Activated CD4-positive, alpha-beta memory T cell treated with anti-CD3 and anti-CD28 coated beads, Interleukin-2, amount 10 ng/mL, durations not matched to agents 7 days and 5 days (primary cell): Measurements from ENCODE around the gene RNASET2. TPM values are rescaled to one million over a fixed set of nuclear protein-coding genes. Genes with fewer than 3 reads are reported as not detected.
A peak's percentile ranks its signal among the peaks of the same experiment; 100 is the strongest.

ENCODE experiments used
- CTCF ChIA-PET: fragments of 350-600 bp; sonication (Branson Sonifier 250); formaldehyde crosslinking; loops from one replicate; lab custom pipeline; 2021; ENCODE audit warnings: antibody characterized with exemption, inconsistent platforms; lab: Charles Lee
- POLR2A ChIA-PET: fragments of 350-600 bp; sonication (Branson Sonifier 250); formaldehyde crosslinking; loops from one replicate; lab custom pipeline; 2021; ENCODE audit warnings: antibody characterized with exemption; lab: Charles Lee
- DNase-seq: peaks from one replicate; pipeline ENCODE4 v3.0.0-alpha.2; 2020
- H3K27ac Mint-ChIP-seq: one replicate; pipeline ENCODE4 v1.8.0; 2021; ENCODE audit warnings: mild to moderate bottlenecking, mixed read lengths
- H3K27me3 Mint-ChIP-seq: one replicate; pipeline ENCODE4 v1.8.0; 2021; ENCODE audit warnings: mixed read lengths
- H3K36me3 Mint-ChIP-seq: one replicate; pipeline ENCODE4 v1.8.0; 2021; ENCODE audit warnings: low read depth, mixed read lengths
- H3K4me1 Mint-ChIP-seq: one replicate; pipeline ENCODE4 v1.8.0; 2021; ENCODE audit warnings: mixed read lengths
- H3K4me3 Mint-ChIP-seq: one replicate; pipeline ENCODE4 v1.8.0; 2021; ENCODE audit warnings: mild to moderate bottlenecking, mixed read lengths
- H3K9me3 Mint-ChIP-seq: one replicate; pipeline ENCODE4 v1.8.0; 2021; ENCODE audit warnings: mixed read lengths
- total RNA-seq, 2 experiments: library from RNA; stranded (reverse); gene quantifications; one replicate each; pipeline ENCODE4 v1.2.3, GENCODE V29; 2021

The RNASET2 gene
- total RNA-seq, 2 experiments from 2014 or later: 107 to 112 TPM

DNA sequence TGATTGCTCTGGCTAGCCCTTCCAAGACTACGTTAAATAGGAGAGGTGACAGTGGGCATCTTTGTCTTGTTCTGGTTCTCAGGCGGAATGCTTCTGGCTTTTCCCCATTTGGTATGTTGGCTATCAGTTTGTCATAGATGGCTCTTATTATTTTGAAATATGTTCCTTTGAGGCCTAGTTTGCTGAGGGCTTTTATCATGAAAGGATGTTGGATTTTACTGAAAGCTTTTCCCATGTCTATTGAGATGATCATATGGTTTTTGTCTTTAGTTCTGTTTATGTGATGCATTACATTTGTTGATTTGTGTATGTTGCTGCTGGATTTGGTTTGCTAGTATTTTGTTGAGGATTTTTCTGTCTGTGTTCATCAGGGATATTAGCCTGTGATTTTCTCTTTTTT lies 9.9 kb upstream of the RNASET2 start:
- no peak for DNase-seq
- ChIA-PET CTCF (interaction anchor here (1.3 kb wide), 1 partner anchor 23 kb away, joined by 3 read pairs; no protein-coding TSS in a partner anchor), POLR2A (no interaction called here)
- H3K4me3 Mint-ChIP-seq: no peak overlapping the region
- peaks cover 19% of the 10 kb centered on the region for H3K4me1 Mint-ChIP-seq
- H3K27ac Mint-ChIP-seq: no peak overlapping the region
- H3K9me3 Mint-ChIP-seq: peaks cover 29% of the 10 kb centered on the region
- peaks cover 48% of the 10 kb centered on the region for H3K36me3 Mint-ChIP-seq
- no peaks in the 10 kb centered on the region for H3K27me3 Mint-ChIP-seq

DNA sequence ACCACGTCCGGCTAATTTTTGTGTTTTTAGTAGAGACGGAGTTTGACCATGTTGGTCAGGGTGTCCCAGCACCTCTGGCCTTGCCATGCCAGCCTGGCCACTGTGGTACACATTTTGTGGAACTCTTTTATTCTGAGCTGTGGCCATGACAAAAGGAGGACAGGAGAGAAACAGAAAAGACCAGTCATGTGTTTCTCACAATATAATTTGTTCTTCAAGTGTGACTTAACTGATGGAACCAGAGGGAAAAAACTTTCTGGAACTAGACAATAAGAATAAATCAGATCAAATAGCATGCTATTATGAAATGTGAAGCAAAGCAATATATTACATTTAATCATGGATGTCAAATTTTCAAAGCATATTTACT lies 4.2 kb upstream of the RNASET2 start:
- ChIA-PET CTCF (interaction anchor here (2.3 to 3.4 kb wide), 2 partner anchors 9 to 29 kb away, joined by 7 to 24 read pairs; no protein-coding TSS in a partner anchor), POLR2A (no interaction called here)
- Mint-ChIP-seq H3K36me3 (peaks cover 7% of the 10 kb centered on the region), H3K9me3 (peaks cover 10% of the 10 kb centered on the region), H3K27me3 (no peaks in the 10 kb centered on the region), H3K27ac (peak overlapping the region; percentile 99), H3K4me3 (no peak overlapping the region), H3K4me1 (peaks cover 36% of the 10 kb centered on the region)
- DNase-seq: no peak

DNA sequence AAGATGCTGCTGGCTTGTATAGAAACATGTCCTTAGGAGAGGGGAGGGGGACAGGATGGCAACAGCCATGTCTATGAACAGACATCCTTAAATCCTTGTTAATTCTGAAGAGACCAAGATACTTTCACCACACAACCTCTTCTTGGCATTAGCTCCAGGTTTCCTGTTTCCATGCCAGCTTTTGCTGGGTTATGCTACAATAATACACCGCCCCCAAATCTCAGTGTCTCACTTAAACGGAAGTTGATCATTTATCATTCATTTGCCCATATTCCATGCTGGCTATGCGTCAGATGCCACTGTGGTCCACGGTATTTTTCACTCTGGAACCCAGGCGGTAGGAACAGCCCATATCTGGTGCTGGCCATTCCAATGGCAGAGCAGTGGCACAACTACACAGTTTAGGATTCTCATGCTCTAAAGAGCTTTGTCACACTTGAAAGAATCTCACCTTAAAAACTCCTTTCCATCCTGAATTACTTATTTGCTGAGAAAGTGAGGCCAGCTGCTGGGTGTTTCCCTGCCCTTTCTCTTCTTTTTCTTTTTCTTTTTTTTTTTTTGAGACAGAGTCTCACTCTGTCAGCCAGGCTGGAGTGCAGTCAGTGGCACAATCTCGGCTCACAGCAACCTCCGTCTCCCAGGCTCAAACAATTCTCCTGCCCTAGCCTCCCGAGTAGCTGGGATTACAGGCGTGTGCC lies 3.7 kb upstream of the RNASET2 start:
- no peak for DNase-seq
- Mint-ChIP-seq H3K27ac (peak overlapping the region; percentile 99), H3K4me3 (no peak overlapping the region), H3K36me3 (peaks cover 12% of the 10 kb centered on the region), H3K4me1 (peaks cover 41% of the 10 kb centered on the region), H3K27me3 (no peaks in the 10 kb centered on the region), H3K9me3 (peaks cover 9% of the 10 kb centered on the region)
- CTCF ChIA-PET: interaction anchor here (0.6 to 3.4 kb wide), 5 partner anchors 9 to 29 kb away, joined by 3 to 24 read pairs (median 4); no protein-coding TSS in a partner anchor
- POLR2A ChIA-PET: interaction anchor here (0.5 to 5.0 kb wide), 8 partner anchors 9 to 51 kb away, joined by 3 to 40 read pairs (median 3); partner anchors contain the start of gene CEP43

DNA sequence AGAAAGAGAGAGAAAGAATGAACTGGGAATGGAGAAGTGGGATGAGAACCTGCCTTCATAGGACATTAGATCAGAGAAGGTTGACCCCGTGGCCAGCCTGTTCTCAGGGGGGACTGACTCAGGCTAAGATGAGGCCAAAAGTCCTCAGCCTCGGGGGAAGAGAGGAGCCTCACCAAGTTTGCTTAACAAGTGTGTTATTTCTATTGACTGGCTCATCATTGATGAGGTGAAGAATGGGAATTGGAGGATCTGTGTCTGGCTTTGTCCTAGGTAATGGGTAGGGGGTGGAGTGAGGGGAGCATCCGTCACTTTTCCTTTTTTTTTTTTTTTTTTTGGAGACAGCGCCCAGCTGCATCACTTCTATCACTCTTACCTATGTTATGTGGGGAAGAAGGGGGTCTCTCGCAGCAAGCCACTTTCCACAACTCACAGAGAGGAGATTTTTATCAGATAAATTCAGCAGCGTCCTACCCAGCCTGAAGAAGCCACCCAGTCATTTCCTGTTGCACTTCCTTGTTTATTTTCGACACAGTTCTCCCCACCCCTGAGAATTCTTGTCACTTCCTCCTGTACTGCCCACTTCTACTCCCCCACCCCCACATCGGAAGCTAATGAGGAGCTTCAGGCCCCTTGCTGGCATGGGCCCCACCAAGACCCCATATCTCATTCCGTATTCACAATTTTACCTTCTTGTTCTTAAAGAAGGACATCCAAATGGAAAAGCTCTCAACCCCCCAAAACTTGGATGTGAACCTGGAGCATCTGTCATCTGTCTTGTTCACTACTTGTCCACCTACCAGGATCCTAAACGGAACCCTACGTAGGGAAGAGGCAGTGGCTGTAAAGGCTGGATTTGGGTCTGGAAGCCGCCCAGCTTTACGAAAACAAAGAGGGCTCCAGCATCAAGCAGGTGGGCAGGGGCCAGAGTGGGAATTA lies 2.8 kb upstream of the RNASET2 start:
- H3K27ac Mint-ChIP-seq: peak overlapping the region; percentile 99
- peaks cover 6% of the 10 kb centered on the region for H3K9me3 Mint-ChIP-seq
- H3K36me3 Mint-ChIP-seq: peaks cover 13% of the 10 kb centered on the region
- H3K4me3 Mint-ChIP-seq: peak overlapping the region; percentile 67
- H3K27me3 Mint-ChIP-seq: no peaks in the 10 kb centered on the region
- peaks cover 47% of the 10 kb centered on the region for H3K4me1 Mint-ChIP-seq
- POLR2A ChIA-PET: interaction anchor here (0.5 to 5.0 kb wide), 10 partner anchors 9 to 50 kb away, joined by 3 to 40 read pairs (median 3); partner anchors contain the start of gene CEP43
- CTCF ChIA-PET: interaction anchor here (0.9 to 3.4 kb wide), 5 partner anchors 8 to 41 kb away, joined by 3 to 24 read pairs (median 6); no protein-coding TSS in a partner anchor
- DNase-seq: peak; percentile 64

DNA sequence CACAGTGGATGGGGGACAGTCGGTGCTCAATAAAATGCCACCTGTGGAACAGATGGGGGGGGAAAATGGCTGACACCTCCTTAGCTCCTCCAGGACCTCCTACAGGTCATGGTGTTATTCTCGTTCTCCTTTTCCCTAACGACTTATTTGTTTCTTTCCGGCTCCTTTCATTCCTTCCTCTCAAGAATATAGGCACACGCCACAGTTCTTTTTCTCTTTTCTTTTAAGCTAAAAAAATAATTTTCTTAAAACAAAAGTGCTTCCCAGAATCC lies 1.4 kb upstream of the RNASET2 start:
- peaks cover 22% of the 10 kb centered on the region for H3K36me3 Mint-ChIP-seq
- DNase-seq: no peak
- peaks cover 61% of the 10 kb centered on the region for H3K4me1 Mint-ChIP-seq
- ChIA-PET CTCF (interaction anchor here (0.9 to 3.6 kb wide), 3 partner anchors 23 to 42 kb away, joined by 3 to 23 read pairs (median 6); no protein-coding TSS in a partner anchor), POLR2A (interaction anchor here (1.0 to 5.0 kb wide), 6 partner anchors 8 to 394 kb away, joined by 4 to 40 read pairs (median 12); partner anchors contain the start of gene CEP43)
- peaks cover 3% of the 10 kb centered on the region for H3K9me3 Mint-ChIP-seq
- H3K27me3 Mint-ChIP-seq: no peaks in the 10 kb centered on the region
- peak overlapping the region; percentile 91 for H3K4me3 Mint-ChIP-seq
- H3K27ac Mint-ChIP-seq: peak overlapping the region; percentile 99

DNA sequence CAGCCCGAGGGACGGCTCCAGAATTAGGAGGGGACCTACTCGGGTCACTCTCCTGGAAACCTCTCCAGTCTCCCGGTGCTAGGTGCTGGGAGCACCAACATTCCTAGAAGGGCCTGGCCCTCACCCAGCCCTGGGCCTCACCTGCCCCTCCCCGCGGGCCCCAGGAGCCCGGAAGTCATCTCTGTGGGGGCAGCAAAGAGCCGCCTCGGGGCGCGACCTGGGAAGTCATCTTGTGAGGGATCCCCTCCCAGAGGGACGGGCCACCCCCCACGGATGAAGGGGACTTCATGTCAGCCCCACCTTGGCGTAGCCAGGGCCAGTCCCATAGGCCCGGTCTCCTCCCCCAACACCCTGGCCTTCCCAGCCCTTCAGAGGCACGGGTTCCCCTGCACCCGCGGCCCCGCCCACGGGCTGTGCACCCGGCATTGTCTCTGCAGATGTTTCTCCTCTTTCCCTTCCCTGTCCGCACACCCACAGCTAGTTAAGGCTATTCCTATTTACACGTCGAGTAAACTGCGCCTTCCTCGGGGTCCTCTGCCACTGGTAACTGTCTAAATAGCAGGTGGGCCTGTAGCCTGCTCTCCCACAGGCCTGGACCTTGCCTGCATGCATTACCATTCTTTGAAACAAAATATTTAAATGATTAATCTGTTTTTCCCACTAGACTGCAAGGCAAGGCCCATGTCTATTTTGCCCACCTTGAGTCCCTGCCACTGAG lies 896 bp upstream of the RNASET2 start:
- H3K27ac Mint-ChIP-seq: peak overlapping the region; percentile 99
- peak overlapping the region; percentile 91 for H3K4me3 Mint-ChIP-seq
- DNase-seq: peak; percentile 61
- H3K27me3 Mint-ChIP-seq: no peaks in the 10 kb centered on the region
- H3K9me3 Mint-ChIP-seq: no peaks in the 10 kb centered on the region
- ChIA-PET CTCF (interaction anchor here (0.9 to 3.6 kb wide), 5 partner anchors 13 to 182 kb away, joined by 3 to 23 read pairs (median 4); no protein-coding TSS in a partner anchor), POLR2A (interaction anchor here (0.6 to 5.0 kb wide), 16 partner anchors 8 to 394 kb away, joined by 3 to 40 read pairs (median 6); partner anchors contain the start of genes CCR6 and CEP43)
- H3K4me1 Mint-ChIP-seq: peaks cover 66% of the 10 kb centered on the region
- H3K36me3 Mint-ChIP-seq: peaks cover 23% of the 10 kb centered on the region

DNA sequence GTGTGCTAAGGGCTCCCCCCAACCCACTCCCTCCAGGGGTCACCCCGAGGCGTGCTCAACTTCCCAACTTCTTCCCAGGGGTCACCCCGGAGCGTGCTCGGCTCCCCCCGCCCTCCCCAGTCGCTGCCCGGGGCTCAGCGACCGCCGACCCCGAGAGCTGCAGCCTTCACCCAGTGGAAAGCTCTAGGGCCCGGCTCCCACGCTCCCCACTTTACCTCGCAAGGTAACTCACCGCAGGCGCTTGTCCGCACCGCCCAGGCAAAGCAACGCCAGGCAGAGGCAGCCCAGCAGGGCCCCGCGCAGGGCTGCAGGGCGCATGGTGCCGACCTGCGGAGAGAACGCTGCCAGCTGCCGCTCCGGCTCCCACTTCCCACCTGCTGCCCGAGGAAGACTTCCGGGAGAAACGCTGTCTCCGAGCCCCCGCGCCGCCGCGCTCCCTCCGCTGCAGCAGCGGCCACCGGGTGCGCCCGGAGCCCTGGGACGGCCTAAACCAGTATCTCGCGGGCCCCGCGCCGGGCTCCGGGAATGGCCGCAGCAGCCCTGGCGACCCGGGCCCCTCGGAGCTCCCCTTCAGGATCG lies 396 bp downstream of the RNASET2 start:
- H3K36me3 Mint-ChIP-seq: peaks cover 28% of the 10 kb centered on the region
- CTCF ChIA-PET: interaction anchor here (1.0 to 3.6 kb wide), 5 partner anchors 14 to 181 kb away, joined by 3 to 23 read pairs (median 4); partner anchors contain the start of gene CEP43
- peak overlapping the region; percentile 81 for H3K27ac Mint-ChIP-seq
- H3K27me3 Mint-ChIP-seq: no peaks in the 10 kb centered on the region
- H3K9me3 Mint-ChIP-seq: no peaks in the 10 kb centered on the region
- POLR2A ChIA-PET: interaction anchor here (0.6 to 5.0 kb wide), 17 partner anchors 9 to 699 kb away, joined by 3 to 40 read pairs (median 5); partner anchors contain the start of genes CCR6 and CEP43
- peaks cover 78% of the 10 kb centered on the region for H3K4me1 Mint-ChIP-seq
- DNase-seq: no peak
- H3K4me3 Mint-ChIP-seq: peak overlapping the region; percentile 91

DNA sequence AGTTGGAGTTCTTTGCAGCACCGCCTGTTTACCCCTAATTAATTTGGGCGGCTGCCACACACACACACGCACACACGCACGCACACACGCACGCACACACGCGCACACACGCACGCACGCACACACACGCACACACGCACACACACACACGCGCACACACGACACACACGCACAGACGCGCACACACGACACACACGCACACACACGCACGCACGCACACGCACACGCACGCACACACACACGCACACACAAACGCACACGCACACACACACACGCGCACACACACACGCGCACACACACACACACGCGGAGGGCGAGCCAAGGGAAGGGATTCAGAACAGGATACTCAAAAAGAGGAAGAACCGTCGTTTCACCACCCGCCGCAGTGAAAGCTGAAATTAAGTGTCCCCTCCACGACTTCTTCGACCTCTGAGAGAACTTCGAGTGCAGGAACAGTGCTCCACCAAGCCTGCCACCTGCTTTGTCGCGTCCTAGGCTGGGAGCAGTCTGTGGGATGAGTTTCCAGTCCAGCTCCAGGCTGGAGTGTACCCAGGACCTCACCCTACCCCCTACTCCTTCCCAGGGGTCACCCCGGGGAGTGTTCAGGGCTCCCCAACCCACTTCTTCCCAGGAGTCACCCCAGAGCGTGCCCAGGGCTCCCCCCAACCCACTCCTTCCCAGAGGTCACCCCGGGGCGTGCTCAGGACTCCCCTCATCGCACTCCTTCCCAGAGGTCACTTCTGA lies 1.1 kb downstream of the RNASET2 start:
- Mint-ChIP-seq H3K36me3 (peaks cover 28% of the 10 kb centered on the region), H3K27me3 (no peaks in the 10 kb centered on the region), H3K27ac (peak overlapping the region; percentile 81), H3K9me3 (no peaks in the 10 kb centered on the region), H3K4me3 (peak overlapping the region; percentile 91), H3K4me1 (peaks cover 81% of the 10 kb centered on the region)
- DNase-seq: peak; percentile 48
- POLR2A ChIA-PET: interaction anchor here (0.6 to 5.0 kb wide), 6 partner anchors 9 to 44 kb away, joined by 3 to 40 read pairs (median 11); partner anchors contain the start of gene CEP43
- CTCF ChIA-PET: interaction anchor here (1.6 to 3.6 kb wide), 2 partner anchors 34 to 180 kb away, joined by 3 to 23 read pairs; no protein-coding TSS in a partner anchor

DNA sequence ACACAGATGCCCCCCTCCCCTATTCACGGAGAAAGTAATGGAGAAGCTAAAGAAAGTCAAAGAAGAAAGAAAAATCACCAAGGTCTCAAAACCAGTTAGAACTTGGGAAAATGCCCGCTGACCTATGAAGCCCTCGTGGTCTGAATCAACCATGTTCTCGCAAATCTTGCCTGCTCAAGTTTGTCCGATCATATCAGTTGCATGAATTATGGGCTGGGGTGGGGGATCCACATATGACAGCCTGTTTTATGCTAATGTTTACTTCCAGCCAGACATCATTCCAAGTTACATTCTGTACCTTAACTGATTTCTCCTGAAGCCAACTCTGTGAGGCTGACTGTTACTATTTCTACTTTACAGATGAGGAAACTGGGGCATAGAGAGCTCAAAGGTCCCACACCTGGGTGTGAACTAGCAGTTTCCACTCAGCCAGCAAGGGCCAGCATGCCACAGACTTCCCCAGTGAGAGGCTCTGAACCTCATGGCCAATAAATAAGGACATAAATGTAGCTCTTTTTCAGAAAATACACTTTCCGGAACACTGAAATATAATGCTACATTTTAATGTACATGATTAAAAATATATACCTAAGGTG lies 2.1 kb downstream of the RNASET2 start:
- Mint-ChIP-seq H3K9me3 (no peaks in the 10 kb centered on the region), H3K36me3 (peaks cover 29% of the 10 kb centered on the region), H3K27me3 (no peaks in the 10 kb centered on the region), H3K4me3 (peak overlapping the region; percentile 91), H3K27ac (peak overlapping the region; percentile 64), H3K4me1 (peaks cover 80% of the 10 kb centered on the region)
- DNase-seq: no peak
- POLR2A ChIA-PET: interaction anchor here (0.7 to 1.7 kb wide), 3 partner anchors 10 to 44 kb away, joined by 3 to 11 read pairs (median 3); partner anchors contain the start of gene CEP43
- CTCF ChIA-PET: interaction anchor here (0.9 to 2.0 kb wide), 5 partner anchors 35 to 179 kb away, joined by 3 to 19 read pairs (median 4); partner anchors contain the start of gene CEP43

DNA sequence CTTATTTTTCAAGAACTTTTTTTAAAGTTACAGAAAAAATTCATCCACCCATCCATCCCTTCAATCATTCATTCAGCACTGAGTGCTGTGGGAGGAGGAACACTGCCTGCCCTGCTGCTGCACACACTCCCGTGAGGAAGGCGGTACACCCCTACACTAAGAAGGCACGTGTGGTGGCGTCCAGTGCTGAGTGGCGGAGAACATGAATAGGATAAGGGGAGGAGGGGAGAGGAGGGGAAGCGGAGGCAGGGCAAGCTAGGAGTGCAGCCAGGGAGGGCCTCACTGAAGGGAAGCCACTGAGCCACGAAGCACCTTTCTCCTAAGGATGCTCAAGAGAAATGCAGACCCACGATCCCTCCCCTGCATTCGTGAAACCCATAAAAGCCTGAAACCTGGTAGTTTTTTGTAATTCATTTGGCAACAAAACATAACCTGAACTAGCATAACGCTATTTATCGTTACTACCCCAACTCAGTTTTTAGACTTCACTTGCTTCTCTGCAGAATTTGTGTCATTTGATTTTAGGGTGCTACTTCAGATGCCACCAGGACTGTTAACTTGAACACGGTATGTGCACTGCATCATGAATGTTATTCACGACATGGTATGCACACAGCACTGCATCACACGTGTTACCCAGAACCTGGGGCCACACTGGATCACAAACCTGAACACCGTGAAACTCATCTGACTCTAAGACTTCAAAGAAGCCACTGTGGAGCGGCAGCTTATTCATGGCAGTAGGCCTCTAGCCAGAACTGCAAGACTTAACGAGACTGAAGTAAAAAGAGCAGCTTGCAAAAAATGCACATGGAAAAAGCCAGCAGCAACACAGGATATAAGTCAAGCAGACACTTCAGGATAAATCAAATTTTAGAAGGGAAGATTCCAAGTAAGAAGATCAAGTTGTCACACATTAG lies 3.5 kb downstream of the RNASET2 start:
- H3K27me3 Mint-ChIP-seq: no peaks in the 10 kb centered on the region
- ChIA-PET CTCF (interaction anchor here (0.9 to 4.4 kb wide), 9 partner anchors 7 to 177 kb away, joined by 3 to 25 read pairs (median 4); no protein-coding TSS in a partner anchor), POLR2A (interaction anchor here (0.9 to 1.7 kb wide), 3 partner anchors 14 to 46 kb away, joined by 3 to 11 read pairs (median 6); partner anchors contain the start of gene CEP43)
- H3K4me1 Mint-ChIP-seq: peaks cover 70% of the 10 kb centered on the region
- peak overlapping the region; percentile 91 for H3K4me3 Mint-ChIP-seq
- peak overlapping the region; percentile 62 for H3K27ac Mint-ChIP-seq
- no peaks in the 10 kb centered on the region for H3K9me3 Mint-ChIP-seq
- peaks cover 34% of the 10 kb centered on the region for H3K36me3 Mint-ChIP-seq
- no peak for DNase-seq
